Nephron (organoid): Measurements from ENCODE around the gene TSPAN5.
A peak's percentile ranks its signal among the peaks of the same experiment; 100 is the strongest.

ENCODE experiments used
- H3K27ac Mint-ChIP-seq, 3 experiments: 2 replicates each; pipeline ENCODE4 v1.8.0; 2020; ENCODE audit warnings: mixed read lengths in 3 of 3, mild to moderate bottlenecking in 2 of 3, moderate library complexity in 1 of 3
- H3K27me3 Mint-ChIP-seq: 2 replicates; pipeline ENCODE4 v1.8.0; 2021; ENCODE audit warnings: low read depth, mild to moderate bottlenecking, moderate library complexity, mixed read lengths
- H3K36me3 Mint-ChIP-seq: 2 replicates; pipeline ENCODE4 v1.8.0; 2020; ENCODE audit warnings: low read depth, mixed read lengths
- H3K4me1 Mint-ChIP-seq: 2 replicates; pipeline ENCODE4 v1.8.0; 2020; ENCODE audit warnings: mixed read lengths
- H3K4me3 Mint-ChIP-seq, 3 experiments: 2 replicates each; pipeline ENCODE4 v1.8.0; 2020; ENCODE audit warnings: mild to moderate bottlenecking in 3 of 3, mixed read lengths in 3 of 3, moderate library complexity in 2 of 3
- H3K9me3 Mint-ChIP-seq: 2 replicates; pipeline ENCODE4 v1.8.0; 2020; ENCODE audit warnings: mixed read lengths
- TF ChIP-seq, protein P1 (sequence below), 3 experiments: fragments of 200-600 bp; sonication (generic); IDR thresholded peaks; one replicate each; pipeline ENCODE4 v1.5.0; 2021; ENCODE audit warnings: antibody characterized with exemption in 3 of 3; ENCODE audit not compliant: unreplicated experiment in 3 of 3

TSPAN5 gene

DNA sequence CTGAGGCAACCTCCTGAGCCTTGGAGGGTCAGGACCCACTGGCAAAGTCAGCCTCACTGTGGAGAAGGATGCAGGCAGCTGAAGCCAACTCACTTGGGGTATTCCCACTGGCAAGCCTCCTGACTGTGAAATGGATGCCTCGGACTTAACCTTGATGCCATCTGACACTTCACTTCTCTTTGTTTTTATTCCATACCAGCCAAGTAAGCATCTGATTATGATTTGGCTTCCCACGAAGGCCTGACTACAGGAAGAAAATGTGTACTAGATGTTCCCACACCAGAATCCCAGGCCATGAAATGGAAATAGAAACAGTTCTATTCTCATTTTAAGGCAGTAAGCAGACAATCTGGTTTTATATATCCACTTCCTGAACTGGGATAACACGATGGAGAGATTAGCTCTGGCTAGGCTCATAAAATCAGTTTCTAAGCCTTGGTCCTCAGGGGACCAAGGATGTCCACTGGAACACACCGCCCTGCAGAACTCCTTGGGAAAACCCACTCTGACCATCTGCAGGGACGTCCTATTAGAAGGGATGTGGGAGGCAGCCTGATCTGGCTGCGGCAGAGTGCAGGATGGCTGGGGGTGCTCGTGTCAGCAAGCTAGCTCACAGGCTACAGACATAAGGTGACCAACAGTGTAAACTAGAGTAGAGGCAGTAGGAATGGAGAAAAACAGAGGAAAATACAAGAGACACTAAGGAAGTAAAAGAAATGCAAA, 89.3 kb downstream of the TSPAN5 start:
- Mint-ChIP-seq H3K27ac (peak overlapping the region; percentile 43 to 96 (median 76)), H3K36me3 (no peaks in the 10 kb centered on the region), H3K9me3 (no peaks in the 10 kb centered on the region), H3K4me1 (peaks cover 56% of the 10 kb centered on the region), H3K27me3 (peaks cover 3% of the 10 kb centered on the region), H3K4me3 (no peak overlapping the region)
- TF ChIP-seq, protein P1, sequence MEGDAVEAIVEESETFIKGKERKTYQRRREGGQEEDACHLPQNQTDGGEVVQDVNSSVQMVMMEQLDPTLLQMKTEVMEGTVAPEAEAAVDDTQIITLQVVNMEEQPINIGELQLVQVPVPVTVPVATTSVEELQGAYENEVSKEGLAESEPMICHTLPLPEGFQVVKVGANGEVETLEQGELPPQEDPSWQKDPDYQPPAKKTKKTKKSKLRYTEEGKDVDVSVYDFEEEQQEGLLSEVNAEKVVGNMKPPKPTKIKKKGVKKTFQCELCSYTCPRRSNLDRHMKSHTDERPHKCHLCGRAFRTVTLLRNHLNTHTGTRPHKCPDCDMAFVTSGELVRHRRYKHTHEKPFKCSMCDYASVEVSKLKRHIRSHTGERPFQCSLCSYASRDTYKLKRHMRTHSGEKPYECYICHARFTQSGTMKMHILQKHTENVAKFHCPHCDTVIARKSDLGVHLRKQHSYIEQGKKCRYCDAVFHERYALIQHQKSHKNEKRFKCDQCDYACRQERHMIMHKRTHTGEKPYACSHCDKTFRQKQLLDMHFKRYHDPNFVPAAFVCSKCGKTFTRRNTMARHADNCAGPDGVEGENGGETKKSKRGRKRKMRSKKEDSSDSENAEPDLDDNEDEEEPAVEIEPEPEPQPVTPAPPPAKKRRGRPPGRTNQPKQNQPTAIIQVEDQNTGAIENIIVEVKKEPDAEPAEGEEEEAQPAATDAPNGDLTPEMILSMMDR (IDR thresholded peaks at IDR 0.05; ENCODE audit: unreplicated experiment in 3 of 3) = no peak

DNA sequence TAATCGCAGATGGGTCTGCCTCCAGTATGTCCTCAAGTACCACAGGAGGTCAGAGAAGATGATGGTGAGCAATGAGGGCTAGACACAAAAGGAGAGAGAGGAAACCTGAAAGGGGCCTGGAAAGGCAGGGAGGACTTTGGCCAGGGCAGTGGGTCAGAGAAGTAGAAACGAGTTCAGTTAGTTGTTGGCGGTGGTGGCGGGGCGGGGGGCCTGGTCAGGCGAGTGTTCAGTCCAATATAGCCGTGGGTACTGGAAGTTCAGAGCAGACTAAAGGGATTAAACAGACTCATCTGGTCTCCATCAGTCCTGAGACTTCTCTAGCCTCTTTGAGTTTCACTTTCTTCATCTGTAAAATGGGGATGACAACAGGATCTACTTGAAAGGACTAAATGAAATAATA, 90.8 kb downstream of the TSPAN5 start:
- H3K9me3 Mint-ChIP-seq = no peaks in the 10 kb centered on the region
- no peak overlapping the region for H3K4me3 Mint-ChIP-seq
- peak overlapping the region; percentile 60 to 96 (median 60) for H3K27ac Mint-ChIP-seq
- H3K27me3 Mint-ChIP-seq = peaks cover 3% of the 10 kb centered on the region
- peaks cover 48% of the 10 kb centered on the region for H3K4me1 Mint-ChIP-seq
- TF ChIP-seq, protein P1 (IDR thresholded peaks at IDR 0.05; ENCODE audit: unreplicated experiment in 3 of 3) = no peak
- no peaks in the 10 kb centered on the region for H3K36me3 Mint-ChIP-seq

DNA sequence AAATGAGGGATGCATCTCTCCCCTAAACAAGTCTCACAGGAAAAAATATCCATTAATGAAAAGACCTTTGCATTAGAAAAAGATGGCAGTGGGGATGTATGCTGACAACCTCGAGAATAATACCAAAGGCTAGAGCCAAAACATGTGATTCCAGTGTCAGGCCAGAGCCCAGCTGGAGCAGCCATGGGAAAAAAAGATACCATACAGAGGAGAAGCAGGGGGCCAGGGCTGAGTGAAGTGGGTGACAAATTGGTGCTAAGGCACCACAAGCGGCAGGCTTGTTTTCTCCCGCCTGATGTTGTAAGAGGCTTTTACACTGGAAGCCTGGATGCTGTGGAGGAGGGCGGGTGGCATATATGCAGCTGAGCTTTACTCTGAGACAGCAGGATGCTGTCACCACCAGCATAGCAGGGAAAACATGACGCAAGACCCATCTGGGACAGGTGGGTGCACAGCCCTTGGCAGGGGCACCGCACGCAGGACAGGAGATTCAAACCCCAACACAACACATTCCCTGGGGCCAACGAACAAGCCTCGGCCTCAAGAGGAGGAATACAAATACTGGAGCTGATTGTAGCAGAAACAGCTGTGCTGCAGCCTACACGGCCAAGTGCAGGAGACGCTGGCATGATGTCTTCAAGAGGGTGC, 91.9 kb downstream of the TSPAN5 start:
- no peaks in the 10 kb centered on the region for H3K9me3 Mint-ChIP-seq
- H3K27ac Mint-ChIP-seq = peak overlapping the region; percentile 60 to 96 (median 83)
- H3K36me3 Mint-ChIP-seq = no peaks in the 10 kb centered on the region
- peaks cover 46% of the 10 kb centered on the region for H3K4me1 Mint-ChIP-seq
- TF ChIP-seq, protein P1 (IDR thresholded peaks at IDR 0.05; ENCODE audit: unreplicated experiment in 3 of 3) = no peak
- H3K27me3 Mint-ChIP-seq = peaks cover 3% of the 10 kb centered on the region
- peak overlapping the region in 2 of 3 experiments; percentile 2 to 20 for H3K4me3 Mint-ChIP-seq

DNA sequence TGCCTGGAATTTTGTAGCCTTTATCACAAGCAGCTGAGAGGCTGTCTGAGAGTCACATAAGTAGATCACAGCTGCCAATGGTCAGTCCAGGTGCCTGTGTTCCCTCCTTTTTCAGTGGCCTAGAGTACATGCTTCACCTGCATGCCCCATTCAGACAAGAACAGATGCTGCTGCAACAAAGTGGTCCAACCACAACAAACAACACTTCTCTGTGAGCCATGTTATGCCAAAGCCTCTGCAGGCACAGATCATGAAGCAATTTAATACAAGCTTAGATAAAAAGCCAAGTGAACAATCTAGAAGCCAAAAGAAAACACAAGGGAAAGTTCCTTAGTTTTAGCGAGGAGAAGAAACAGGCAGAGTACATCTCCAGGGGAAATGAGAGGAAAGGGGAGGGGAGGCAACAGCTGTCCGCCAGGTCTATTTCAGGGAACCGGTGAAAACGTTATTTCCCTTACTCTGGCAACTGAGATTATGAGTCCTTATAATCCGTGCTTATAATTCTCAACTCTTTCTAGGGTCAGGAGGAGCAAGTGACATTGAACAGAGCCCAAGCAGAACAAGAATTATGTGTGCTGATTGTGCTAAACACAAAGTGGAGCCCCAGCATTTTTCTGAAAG, 92.6 kb downstream of the TSPAN5 start:
- H3K36me3 Mint-ChIP-seq = no peaks in the 10 kb centered on the region
- H3K9me3 Mint-ChIP-seq = no peaks in the 10 kb centered on the region
- H3K27ac Mint-ChIP-seq = peak overlapping the region; percentile 60 to 96 (median 83)
- peaks cover 3% of the 10 kb centered on the region for H3K27me3 Mint-ChIP-seq
- TF ChIP-seq, protein P1 (IDR thresholded peaks at IDR 0.05; ENCODE audit: unreplicated experiment in 3 of 3) = no peak
- peaks cover 46% of the 10 kb centered on the region for H3K4me1 Mint-ChIP-seq
- H3K4me3 Mint-ChIP-seq = peak overlapping the region in 1 of 3 experiments; percentile 16

DNA sequence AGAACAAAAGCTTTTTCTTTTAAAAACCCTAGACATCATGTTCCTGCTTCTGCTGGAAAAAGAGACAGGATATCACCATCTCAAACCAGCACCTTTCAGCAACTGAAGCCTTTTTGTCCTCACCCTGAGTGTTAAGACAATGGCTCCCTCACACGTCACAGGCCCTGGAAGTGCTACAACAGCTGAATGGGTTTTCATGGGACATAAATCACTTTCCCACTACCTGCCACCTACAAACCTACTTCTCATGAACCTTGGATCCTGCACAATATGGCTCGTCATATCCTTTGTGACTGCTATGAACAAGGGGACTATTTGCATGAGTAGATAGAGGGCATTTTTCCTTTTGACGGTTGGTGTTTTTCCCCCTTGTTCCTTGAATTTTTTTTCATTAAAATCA, 93.6 kb downstream of the TSPAN5 start:
- Mint-ChIP-seq H3K27me3 (peaks cover 3% of the 10 kb centered on the region), H3K9me3 (no peaks in the 10 kb centered on the region), H3K27ac (peak overlapping the region in 2 of 3 experiments; percentile 83 to 96), H3K4me1 (peaks cover 41% of the 10 kb centered on the region), H3K4me3 (no peak overlapping the region), H3K36me3 (no peaks in the 10 kb centered on the region)
- TF ChIP-seq, protein P1 (IDR thresholded peaks at IDR 0.05; ENCODE audit: unreplicated experiment in 3 of 3) = no peak
